ENCODE results near the gene STX19.

STX19 gene

GRCh38 chr3:94065819-94066480 lies 37.6 kb upstream of the STX19 start:
- no peak for DNase-seq (ENCODE audit: low read depth)
- no peak for TF ChIP-seq CTCF (IDR thresholded peaks at IDR 0.05; ENCODE audit: insufficient read depth, low read depth, low read length, missing control alignments)
- no peak overlapping the region for H3K4me3 ChIP-seq (ENCODE audit: low read length)

DNA sequence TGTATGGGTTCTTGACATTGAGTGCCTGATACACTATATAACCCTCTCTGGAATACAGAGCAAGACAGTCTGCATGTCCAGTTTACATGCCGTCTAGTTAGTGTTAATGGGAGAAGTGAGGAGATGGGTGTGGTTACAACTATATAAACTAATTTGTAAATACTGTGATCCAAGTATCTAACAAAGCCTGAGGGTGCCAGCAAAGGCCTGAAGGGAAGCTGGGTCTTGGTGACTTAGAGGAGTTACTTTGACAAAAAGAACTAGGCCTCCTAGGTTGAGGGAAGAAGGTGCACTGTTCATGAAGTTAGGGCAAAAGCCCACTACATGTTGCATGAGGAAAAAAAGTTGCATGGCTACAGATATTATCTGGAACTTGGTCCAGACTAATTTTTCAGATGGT lies 36.7 kb upstream of the STX19 start:
- H3K4me3 ChIP-seq (ENCODE audit: low read length): no peak overlapping the region
- TF ChIP-seq CTCF (IDR thresholded peaks at IDR 0.05; ENCODE audit: insufficient read depth, low read depth, low read length, missing control alignments): no peak
- DNase-seq (ENCODE audit: low read depth): no peak

- TF ChIP-seq CTCF (IDR thresholded peaks at IDR 0.05; ENCODE audit: insufficient read depth, low read depth, low read length, missing control alignments): no peak
- peak overlapping the region; percentile 67 for H3K4me3 ChIP-seq (ENCODE audit: low read length)
- DNase-seq (ENCODE audit: low read depth): no peak
Observed at GRCh38 chr3:94064243-94064860, 36.0 kb upstream of the STX19 start.

DNA sequence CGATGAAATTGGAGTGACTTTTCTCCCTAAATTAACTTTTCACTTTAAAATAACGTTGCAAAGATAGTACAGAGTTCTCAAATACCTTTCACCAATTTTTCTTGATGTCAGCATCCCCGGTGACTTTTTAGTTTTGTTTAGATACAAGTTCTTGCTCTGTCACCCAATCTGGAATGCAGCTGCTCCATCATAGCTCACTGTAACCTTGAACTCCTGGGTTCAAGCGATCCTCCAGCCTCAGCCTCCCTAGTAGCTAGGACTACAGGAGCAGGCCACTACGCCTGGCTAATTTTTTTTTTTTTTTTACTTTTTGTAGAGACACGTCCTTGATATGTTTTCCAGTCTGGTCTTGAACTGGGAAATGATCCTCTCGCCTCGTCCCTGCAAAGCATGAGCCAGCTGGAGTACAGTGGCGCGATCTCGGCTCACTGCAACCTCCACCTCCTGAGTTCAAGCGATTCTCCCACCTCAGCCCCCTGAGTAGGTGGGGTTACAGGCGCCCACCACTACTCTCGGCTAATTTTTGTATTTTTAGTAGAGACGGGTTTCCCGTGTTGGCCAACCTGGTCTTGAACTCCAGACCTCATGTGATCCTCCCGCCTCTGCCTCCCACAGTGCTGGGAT lies 35.2 kb upstream of the STX19 start:
- peak; percentile 18 for DNase-seq (ENCODE audit: low read depth)
- TF ChIP-seq CTCF (IDR thresholded peaks at IDR 0.05; ENCODE audit: insufficient read depth, low read depth, low read length, missing control alignments): no peak
- H3K4me3 ChIP-seq (ENCODE audit: low read length): peak overlapping the region; percentile 67

GRCh38 chr3:94062513-94063404 lies 34.4 kb upstream of the STX19 start, which contains the start of the genes DHFR2 and NSUN3:
Gene DHFR2, minus strand, starts transcription at chr3:94062916. Its CDS starts 1,405 bp downstream, at chr3:94061511.
Gene NSUN3, plus strand, starts transcription at chr3:94063061. Its CDS starts 66 bp downstream, at chr3:94063127.
- H3K4me3 ChIP-seq (ENCODE audit: low read length): peak within 1 kb of the TSS; percentile 67
- TF ChIP-seq CTCF (IDR thresholded peaks at IDR 0.05; ENCODE audit: insufficient read depth, low read depth, low read length, missing control alignments): no peak
- DNase-seq (ENCODE audit: low read depth): peak; percentile 97

- no peak for DNase-seq (ENCODE audit: low read depth)
- no peak for TF ChIP-seq CTCF (IDR thresholded peaks at IDR 0.05; ENCODE audit: insufficient read depth, low read depth, low read length, missing control alignments)
- no peak overlapping the region for H3K4me3 ChIP-seq (ENCODE audit: low read length)
Observed at GRCh38 chr3:94061297-94061696, 32.9 kb upstream of the STX19 start.
